ENCODE data around the gene LCTL. TPM values are rescaled to one million over a fixed set of nuclear protein-coding genes. Genes with fewer than 3 reads are reported as not detected.

LCTL gene
- total RNA-seq, 2 experiments from 2014 or later: not detected

GRCh38 chr15:66599536-66600239 lies 33.9 kb upstream of the LCTL start:
- DNase-seq (ENCODE audit: low spot score): no peak
- H3K79me2 ChIP-seq (ENCODE audit: insufficient read depth, low read depth, low read length): no peaks in the 10 kb centered on the region
- no peaks in the 10 kb centered on the region for H3K9me3 ChIP-seq (ENCODE audit: low read length)
- no peaks in the 10 kb centered on the region for H3K4me1 ChIP-seq (ENCODE audit: insufficient read depth, low read length, poor library complexity, severe bottlenecking)
- intact Hi-C loops (cut with micrococcal nuclease; ENCODE audit: unreplicated experiment): no loop called here
- no peak overlapping the region for H3K27ac ChIP-seq (ENCODE audit: low read depth, low read length, poor library complexity, severe bottlenecking)
- BruUV-seq (replicated peaks): no TSS peak
- H3K4me2 ChIP-seq (ENCODE audit: low read length): no peak overlapping the region
- H4K20me1 ChIP-seq (ENCODE audit: insufficient read depth, low read length): no peaks in the 10 kb centered on the region
- no peaks in the 10 kb centered on the region for H3K36me3 ChIP-seq (ENCODE audit: insufficient read depth, low read length)
- CTCF ChIA-PET (ENCODE audit: unreplicated experiment): no interaction called here
- H3K4me3 ChIP-seq (ENCODE audit: low read depth, low read length, poor library complexity, severe bottlenecking): no peak overlapping the region
- no peak overlapping the region for H2AFZ ChIP-seq (ENCODE audit: low read length)
- H3K9me2 ChIP-seq (ENCODE audit: insufficient read depth, low read length): no peaks in the 10 kb centered on the region
- TF ChIP-seq EZH2phosphoT487 (IDR thresholded peaks at IDR 0.05; ENCODE audit: borderline replicate concordance, low read depth, low read length) (no peak), CTCF (conservative IDR thresholded peaks at IDR 0.05; ENCODE audit: low read length) (no peak)
- POLR2A ChIA-PET: no interaction called here

- no peaks in the 10 kb centered on the region for H3K9me2 ChIP-seq (ENCODE audit: insufficient read depth, low read length)
- no peak overlapping the region for H3K27ac ChIP-seq (ENCODE audit: low read depth, low read length, poor library complexity, severe bottlenecking)
- no peaks in the 10 kb centered on the region for H3K4me1 ChIP-seq (ENCODE audit: insufficient read depth, low read length, poor library complexity, severe bottlenecking)
- no peaks in the 10 kb centered on the region for H3K9me3 ChIP-seq (ENCODE audit: low read length)
- H4K20me1 ChIP-seq (ENCODE audit: insufficient read depth, low read length): no peaks in the 10 kb centered on the region
- H3K79me2 ChIP-seq (ENCODE audit: insufficient read depth, low read depth, low read length): no peaks in the 10 kb centered on the region
- DNase-seq (ENCODE audit: low spot score): no peak
- H3K4me3 ChIP-seq (ENCODE audit: low read depth, low read length, poor library complexity, severe bottlenecking): no peak overlapping the region
- ChIA-PET CTCF (ENCODE audit: unreplicated experiment) (no interaction called here), POLR2A (no interaction called here)
- no TSS peak for BruUV-seq (replicated peaks)
- intact Hi-C loops (cut with micrococcal nuclease; ENCODE audit: unreplicated experiment): no loop called here
- TF ChIP-seq EZH2phosphoT487 (IDR thresholded peaks at IDR 0.05; ENCODE audit: borderline replicate concordance, low read depth, low read length) (no peak), CTCF (conservative IDR thresholded peaks at IDR 0.05; ENCODE audit: low read length) (no peak)
- H3K36me3 ChIP-seq (ENCODE audit: insufficient read depth, low read length): no peaks in the 10 kb centered on the region
- H3K4me2 ChIP-seq (ENCODE audit: low read length): no peak overlapping the region
- no peak overlapping the region for H2AFZ ChIP-seq (ENCODE audit: low read length)
Observed at GRCh38 chr15:66598095-66598815, 32.5 kb upstream of the LCTL start.

- intact Hi-C loops (cut with micrococcal nuclease; ENCODE audit: unreplicated experiment): no loop called here
- Histone ChIP-seq H3K4me1 (ENCODE audit: insufficient read depth, low read length, poor library complexity, severe bottlenecking) (no peaks in the 10 kb centered on the region), H3K9me3 (ENCODE audit: low read length) (no peaks in the 10 kb centered on the region), H3K79me2 (ENCODE audit: insufficient read depth, low read depth, low read length) (no peaks in the 10 kb centered on the region), H4K20me1 (ENCODE audit: insufficient read depth, low read length) (no peaks in the 10 kb centered on the region), H2AFZ (ENCODE audit: low read length) (no peak overlapping the region), H3K4me3 (ENCODE audit: low read depth, low read length, poor library complexity, severe bottlenecking) (no peak overlapping the region), H3K9me2 (ENCODE audit: insufficient read depth, low read length) (no peaks in the 10 kb centered on the region), H3K27ac (ENCODE audit: low read depth, low read length, poor library complexity, severe bottlenecking) (no peak overlapping the region), H3K4me2 (ENCODE audit: low read length) (no peak overlapping the region), H3K36me3 (ENCODE audit: insufficient read depth, low read length) (no peaks in the 10 kb centered on the region)
- BruUV-seq (replicated peaks): no TSS peak
- TF ChIP-seq EZH2phosphoT487 (IDR thresholded peaks at IDR 0.05; ENCODE audit: borderline replicate concordance, low read depth, low read length): no peak
- no peak for TF ChIP-seq CTCF (conservative IDR thresholded peaks at IDR 0.05; ENCODE audit: low read length)
- POLR2A ChIA-PET: no interaction called here
- no peak for DNase-seq (ENCODE audit: low spot score)
- CTCF ChIA-PET (ENCODE audit: unreplicated experiment): no interaction called here
Observed at GRCh38 chr15:66595931-66596545, 30.2 kb upstream of the LCTL start.

Data from OCI-LY7 (cell line).